ENCODE data around the gene CDKN2A.

- TF ChIP-seq POLR2AphosphoS5 (IDR thresholded peaks at IDR 0.05; ENCODE audit: low read depth) = no peak
- no peak for TF ChIP-seq GABPA (IDR thresholded peaks at IDR 0.05; ENCODE audit: low read depth)
- TF ChIP-seq, protein P1, sequence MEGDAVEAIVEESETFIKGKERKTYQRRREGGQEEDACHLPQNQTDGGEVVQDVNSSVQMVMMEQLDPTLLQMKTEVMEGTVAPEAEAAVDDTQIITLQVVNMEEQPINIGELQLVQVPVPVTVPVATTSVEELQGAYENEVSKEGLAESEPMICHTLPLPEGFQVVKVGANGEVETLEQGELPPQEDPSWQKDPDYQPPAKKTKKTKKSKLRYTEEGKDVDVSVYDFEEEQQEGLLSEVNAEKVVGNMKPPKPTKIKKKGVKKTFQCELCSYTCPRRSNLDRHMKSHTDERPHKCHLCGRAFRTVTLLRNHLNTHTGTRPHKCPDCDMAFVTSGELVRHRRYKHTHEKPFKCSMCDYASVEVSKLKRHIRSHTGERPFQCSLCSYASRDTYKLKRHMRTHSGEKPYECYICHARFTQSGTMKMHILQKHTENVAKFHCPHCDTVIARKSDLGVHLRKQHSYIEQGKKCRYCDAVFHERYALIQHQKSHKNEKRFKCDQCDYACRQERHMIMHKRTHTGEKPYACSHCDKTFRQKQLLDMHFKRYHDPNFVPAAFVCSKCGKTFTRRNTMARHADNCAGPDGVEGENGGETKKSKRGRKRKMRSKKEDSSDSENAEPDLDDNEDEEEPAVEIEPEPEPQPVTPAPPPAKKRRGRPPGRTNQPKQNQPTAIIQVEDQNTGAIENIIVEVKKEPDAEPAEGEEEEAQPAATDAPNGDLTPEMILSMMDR (IDR thresholded peaks at IDR 0.05; ENCODE audit: insufficient read depth, low read length) = peak; percentile 30
Observed at GRCh38 chr9:21965401-21965951, 28.7 kb downstream of the CDKN2A start.
